ENCODE data around the gene ARL6IP4.

The ARL6IP4 gene

GRCh38 chr12:122949405-122949804 is 31.1 kb upstream of the ARL6IP4 start:
- TF ChIP-seq CTCF (IDR thresholded peaks at IDR 0.05) (no peak), ZFX (IDR thresholded peaks at IDR 0.05; ENCODE audit: borderline replicate concordance) (no peak)
- no peak overlapping the region for H3K27ac ChIP-seq

- no peak overlapping the region for H3K27ac ChIP-seq
- TF ChIP-seq CTCF (IDR thresholded peaks at IDR 0.05) (no peak), ZFX (IDR thresholded peaks at IDR 0.05; ENCODE audit: borderline replicate concordance) (no peak)
Measured at GRCh38 chr12:122949816-122950675, 30.4 kb upstream of the ARL6IP4 start.

GRCh38 chr12:122951406-122951805 is 29.1 kb upstream of the ARL6IP4 start:
- H3K27ac ChIP-seq: no peak overlapping the region
- TF ChIP-seq ZFX (IDR thresholded peaks at IDR 0.05; ENCODE audit: borderline replicate concordance) (no peak), CTCF (IDR thresholded peaks at IDR 0.05) (no peak)

GRCh38 chr12:122951979-122952892 is 28.2 kb upstream of the ARL6IP4 start:
- TF ChIP-seq CTCF (IDR thresholded peaks at IDR 0.05): peak; percentile 94
- TF ChIP-seq ZFX (IDR thresholded peaks at IDR 0.05; ENCODE audit: borderline replicate concordance): no peak
- H3K27ac ChIP-seq: 0 out of 2 replicates have a peak overlapping the region, but pooled peaks have one; percentile 7

- TF ChIP-seq ZFX (IDR thresholded peaks at IDR 0.05; ENCODE audit: borderline replicate concordance) (no peak), CTCF (IDR thresholded peaks at IDR 0.05) (no peak)
Measured at GRCh38 chr12:122955156-122955555, 25.3 kb upstream of the ARL6IP4 start.

GRCh38 chr12:122956035-122956434 is 24.4 kb upstream of the ARL6IP4 start:
- TF ChIP-seq CTCF (IDR thresholded peaks at IDR 0.05): no peak
- TF ChIP-seq ZFX (IDR thresholded peaks at IDR 0.05; ENCODE audit: borderline replicate concordance): no peak
- H3K27ac ChIP-seq: no peak overlapping the region

More at GRCh38 chr12:122955156-122955555, 25.3 kb upstream of the ARL6IP4 start:
- no peak overlapping the region for H3K27ac ChIP-seq
